SK-N-SH treated with all-trans-retinoic acid at 6 μM for 48 hours (cell line): Measurements from ENCODE around the gene IQUB.

ENCODE experiments used
- CREB5 ChIP-seq: fragments of 250-450 bp; sonication (Bioruptor Pico); IDR thresholded peaks from 2 replicates; pipeline ENCODE4 v1.5.1; 2020; ENCODE audit warnings: low read depth, mild to moderate bottlenecking, moderate library complexity
- CSRNP3 ChIP-seq: fragments of 250-450 bp; sonication (Bioruptor Pico); IDR thresholded peaks from 2 replicates; pipeline ENCODE4 v1.5.1; 2021; ENCODE audit warnings: mild to moderate bottlenecking, moderate library complexity
- GLIS3 ChIP-seq: fragments of 250-450 bp; sonication (Bioruptor Pico); IDR thresholded peaks from 2 replicates; pipeline ENCODE4 v1.5.0; 2020; ENCODE audit warnings: mild to moderate bottlenecking, moderate library complexity
- PATZ1 ChIP-seq: fragments of 250-450 bp; sonication (Bioruptor Pico); IDR thresholded peaks from 2 replicates; pipeline ENCODE4 v1.8.0; 2020; ENCODE audit warnings: mild to moderate bottlenecking, moderate library complexity, borderline replicate concordance
- PPARA ChIP-seq: fragments of 250-450 bp; sonication (Bioruptor Pico); IDR thresholded peaks from 2 replicates; pipeline ENCODE4 v1.5.0; 2020; ENCODE audit warnings: mild to moderate bottlenecking, borderline replicate concordance
- RARB ChIP-seq: fragments of 250-450 bp; sonication (Bioruptor Pico); IDR thresholded peaks from 2 replicates; pipeline ENCODE4 v1.8.0; 2021; ENCODE audit warnings: mild to moderate bottlenecking, moderate library complexity
- TCF4 ChIP-seq: fragments of 250-450 bp; sonication (Bioruptor Pico); IDR thresholded peaks from 2 replicates; pipeline ENCODE4 v1.8.0; 2021; ENCODE audit warnings: mild to moderate bottlenecking, moderate library complexity, borderline replicate concordance
- ZFP3 ChIP-seq: fragments of 250-450 bp; sonication (Bioruptor Pico); IDR thresholded peaks from 2 replicates; pipeline ENCODE4 v1.5.0; 2020; ENCODE audit warnings: mild to moderate bottlenecking, moderate library complexity

- TF ChIP-seq PPARA (CRISPR knock-in tag) (no peak), GLIS3 (CRISPR knock-in tag) (no peak), PATZ1 (CRISPR knock-in tag) (no peak), ZFP3 (CRISPR knock-in tag) (no peak), TCF4 (CRISPR knock-in tag) (no peak), RARB (CRISPR knock-in tag) (no peak), CSRNP3 (CRISPR knock-in tag) (no peak), CREB5 (CRISPR knock-in tag) (no peak)
These were observed 54.3 kb downstream of the IQUB start for GRCh38 chr7:123480107-123480506.
